Endothelial cell of hepatic sinusoid (primary cell): ENCODE data around the gene MLST8.

ENCODE experiments used
- in situ Hi-C: cut with HindIII; loops from 2 replicates; pipeline ENCODE4 v1.10.0; 2017; ENCODE audit warnings: low sequenced_read_pairs

MLST8 gene, protein sequence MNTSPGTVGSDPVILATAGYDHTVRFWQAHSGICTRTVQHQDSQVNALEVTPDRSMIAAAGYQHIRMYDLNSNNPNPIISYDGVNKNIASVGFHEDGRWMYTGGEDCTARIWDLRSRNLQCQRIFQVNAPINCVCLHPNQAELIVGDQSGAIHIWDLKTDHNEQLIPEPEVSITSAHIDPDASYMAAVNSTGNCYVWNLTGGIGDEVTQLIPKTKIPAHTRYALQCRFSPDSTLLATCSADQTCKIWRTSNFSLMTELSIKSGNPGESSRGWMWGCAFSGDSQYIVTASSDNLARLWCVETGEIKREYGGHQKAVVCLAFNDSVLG

DNA sequence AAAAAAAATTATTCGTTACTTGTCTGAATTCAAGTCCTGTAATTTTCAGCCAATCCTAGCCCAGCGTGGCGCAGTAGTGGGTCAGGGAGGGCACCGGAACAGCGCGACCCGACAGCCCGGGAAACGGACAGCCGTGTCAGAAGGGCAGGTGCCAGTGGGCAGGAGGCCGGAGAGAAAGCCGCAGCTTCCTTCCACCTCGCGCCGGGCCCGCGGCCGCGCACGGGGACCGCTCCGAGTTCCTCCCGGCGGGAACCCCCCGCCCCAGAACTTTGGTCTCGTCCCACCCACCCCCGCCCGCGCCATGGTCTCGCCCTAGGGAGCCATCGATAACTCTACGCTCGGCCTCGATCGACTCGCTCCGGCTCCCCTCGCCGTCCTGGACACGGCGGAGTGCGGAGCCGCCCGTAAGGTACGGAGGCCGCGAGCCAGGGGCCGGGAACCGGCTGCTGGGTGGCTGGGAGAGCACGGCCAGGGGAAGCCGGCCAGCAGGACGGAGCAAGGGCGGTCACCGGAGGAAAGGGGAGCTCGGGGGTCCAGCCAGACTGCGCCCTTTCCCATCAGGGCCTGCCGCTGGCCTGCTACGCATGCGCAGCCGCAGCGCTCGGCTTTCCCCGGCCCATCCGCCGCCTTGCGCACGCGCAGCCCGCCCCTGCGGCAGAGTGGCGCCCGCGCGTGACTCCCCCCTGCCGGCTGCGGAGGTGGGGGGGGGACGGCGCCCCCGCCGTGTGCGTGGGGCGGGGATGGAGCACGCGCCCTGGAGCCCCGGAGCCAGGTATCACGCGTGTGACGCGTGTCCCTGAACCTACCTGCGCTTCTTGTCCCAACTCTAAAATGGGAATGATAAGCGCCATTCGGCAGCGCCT, at the start of gene MLST8:
Gene MLST8, plus strand, starts transcription at position 351 of the 863 bp plus-strand sequence. CDS start 632 bp downstream, outside the sequence.
- in situ Hi-C loops = no loop called here

GRCh38 chr16:2155977-2156848, 49.0 kb upstream of the MLST8 start:
- in situ Hi-C loops = loop anchor here (25.0 kb wide), 2 partner anchors 281 to 294 kb away; partner anchors contain the start of genes CCNF and MEIOB

- in situ Hi-C loops = loop anchor here (25.0 kb wide), 2 partner anchors 280 to 295 kb away; partner anchors contain the start of genes CCNF and MEIOB
Observed at GRCh38 chr16:2156849-2157224, 48.4 kb upstream of the MLST8 start.

GRCh38 chr16:2157480-2158261, 47.6 kb upstream of the MLST8 start:
- in situ Hi-C loops = loop anchor here (25.0 kb wide), 2 partner anchors 280 to 295 kb away; partner anchors contain the start of genes CCNF and MEIOB

DNA sequence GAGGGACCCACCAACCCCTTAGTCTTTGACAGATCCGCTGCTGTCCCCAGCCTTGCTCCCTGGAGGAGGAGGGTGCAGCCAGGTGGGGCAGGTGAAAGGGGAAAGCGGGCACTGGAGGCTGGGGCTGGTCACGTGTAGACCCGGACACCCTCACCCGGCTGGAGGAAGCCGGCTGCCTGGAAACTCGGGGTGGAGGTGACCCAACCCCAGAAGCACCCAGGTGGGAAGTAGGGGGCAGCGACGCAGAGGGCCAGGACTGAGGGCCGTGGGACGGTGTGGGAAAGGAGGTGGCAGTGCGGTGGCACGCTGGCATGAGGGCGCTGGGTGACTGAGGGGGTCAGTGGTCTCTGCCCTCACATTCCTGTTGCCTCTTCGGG, 47.0 kb upstream of the MLST8 start:
- in situ Hi-C loops = loop anchor here (25.0 kb wide), 2 partner anchors 279 to 296 kb away; partner anchors contain the start of genes CCNF and MEIOB

DNA sequence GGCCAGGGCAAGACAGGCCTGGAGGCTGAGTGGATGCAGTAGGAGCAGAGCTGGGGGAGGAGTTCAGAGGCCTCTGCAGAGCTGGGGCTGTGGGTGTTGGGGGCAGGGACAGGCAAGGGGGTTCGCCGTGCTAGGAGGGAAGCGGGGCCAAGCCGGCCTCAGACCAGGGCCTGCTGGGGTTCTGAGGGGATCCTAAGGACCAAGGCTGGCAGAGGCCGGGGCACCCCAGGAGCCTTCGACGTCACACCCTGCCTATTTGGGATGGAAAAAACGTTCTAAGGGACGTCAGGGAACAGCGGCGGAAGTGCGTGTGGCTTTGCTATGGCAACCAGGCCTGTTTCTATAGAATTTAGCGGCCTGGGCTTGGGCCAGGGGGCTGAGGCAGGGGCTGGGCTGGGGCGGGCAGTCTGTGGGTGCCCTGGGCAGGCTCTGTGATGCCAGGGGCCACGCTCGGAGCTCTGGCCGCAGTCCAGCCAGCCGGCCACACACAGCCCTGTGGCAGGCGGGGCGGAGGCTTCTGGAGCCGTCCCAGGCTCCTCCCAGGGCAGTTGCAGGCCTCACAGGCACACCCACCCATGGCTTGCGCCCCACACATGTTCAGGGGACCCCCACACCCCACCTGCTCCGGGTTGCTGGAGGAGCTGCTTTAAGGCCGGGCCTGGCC, 45.9 kb upstream of the MLST8 start:
- in situ Hi-C loops = loop anchor here (25.0 kb wide), 2 partner anchors 278 to 297 kb away; partner anchors contain the start of genes CCNF and MEIOB

DNA sequence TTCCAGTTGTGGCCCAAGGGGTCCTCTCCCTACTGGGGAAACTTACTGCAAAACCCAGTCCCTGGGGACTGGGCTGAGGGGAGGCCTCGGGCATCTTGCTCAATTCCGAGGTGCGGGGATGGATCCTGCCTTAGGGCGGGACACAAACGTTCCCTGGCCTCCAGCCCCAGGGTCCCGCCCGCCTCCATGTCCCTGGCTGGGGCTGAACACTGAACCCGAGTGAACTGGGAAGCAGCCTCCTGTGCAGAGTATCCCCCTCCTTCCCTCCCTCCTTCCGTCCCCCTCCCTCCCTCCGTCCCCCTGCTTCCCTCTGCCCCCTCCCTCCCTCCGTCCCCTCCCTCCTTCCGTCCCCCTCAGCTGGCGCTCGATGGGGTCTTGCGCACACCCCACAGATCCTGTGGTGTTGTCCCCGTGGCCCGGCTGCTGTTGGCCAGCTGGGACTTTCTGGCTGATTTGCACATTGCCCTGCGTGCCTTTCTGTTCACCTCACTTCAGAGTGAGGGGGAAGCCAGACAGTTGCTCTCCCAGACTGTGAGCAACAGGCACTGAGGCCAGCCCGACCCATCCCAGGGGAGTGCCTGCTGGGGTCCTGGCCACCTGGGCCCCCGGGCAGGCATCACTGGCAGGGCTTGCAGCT, 44.2 kb upstream of the MLST8 start:
- in situ Hi-C loops = loop anchor here (10.0 to 25.0 kb wide), 4 partner anchors 206 to 344 kb away; partner anchors contain the start of genes CCNF, MEIOB, NDUFB10 and RPL3L

DNA sequence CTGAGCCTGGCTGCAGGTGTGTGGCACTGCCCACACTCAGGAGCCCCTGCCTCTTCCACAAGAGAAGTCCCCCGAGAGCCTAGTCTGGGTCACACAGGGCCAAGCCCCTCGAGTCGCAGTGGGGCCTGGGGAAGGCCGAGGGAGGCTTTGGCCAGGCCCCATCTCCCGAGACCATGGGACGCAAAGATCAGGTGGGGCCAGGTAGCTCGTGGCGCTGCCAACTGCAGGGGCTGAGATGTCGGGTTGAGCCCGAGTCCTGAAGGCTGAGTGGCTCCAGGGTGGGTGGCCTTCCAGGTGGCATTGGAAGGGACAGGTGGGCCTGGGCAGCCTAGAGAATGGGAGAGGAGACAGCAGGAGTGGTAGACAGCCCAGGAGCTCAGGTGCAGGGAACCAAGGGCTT, 43.3 kb upstream of the MLST8 start:
- in situ Hi-C loops = loop anchor here (10.0 to 25.0 kb wide), 4 partner anchors 207 to 343 kb away; partner anchors contain the start of genes CCNF, MEIOB, NDUFB10 and RPL3L

DNA sequence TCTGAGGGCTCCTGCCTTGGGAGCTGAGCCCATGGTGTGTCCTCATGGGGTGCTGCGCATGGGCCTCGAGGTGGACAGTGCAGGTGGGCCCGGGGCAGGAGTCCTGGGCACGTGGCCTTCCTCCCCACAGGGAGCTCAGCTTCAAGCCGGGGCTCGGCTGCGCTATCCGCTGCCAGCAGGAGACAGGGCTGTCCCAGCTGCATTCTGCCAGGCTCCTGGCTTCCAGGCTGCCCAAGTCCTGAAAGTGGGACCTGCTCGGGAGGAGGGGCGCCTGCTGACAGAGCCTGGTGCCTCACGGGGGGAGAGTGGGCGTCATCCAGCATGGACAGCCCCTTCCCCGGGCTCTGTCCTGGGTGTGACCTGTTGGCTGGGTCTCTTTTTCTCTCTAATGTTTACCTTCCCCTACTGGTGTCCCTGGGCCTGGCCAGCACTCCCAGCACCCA, 42.6 kb upstream of the MLST8 start:
- in situ Hi-C loops = loop anchor here (10.0 to 25.0 kb wide), 4 partner anchors 208 to 342 kb away; partner anchors contain the start of genes CCNF, MEIOB, NDUFB10 and RPL3L

DNA sequence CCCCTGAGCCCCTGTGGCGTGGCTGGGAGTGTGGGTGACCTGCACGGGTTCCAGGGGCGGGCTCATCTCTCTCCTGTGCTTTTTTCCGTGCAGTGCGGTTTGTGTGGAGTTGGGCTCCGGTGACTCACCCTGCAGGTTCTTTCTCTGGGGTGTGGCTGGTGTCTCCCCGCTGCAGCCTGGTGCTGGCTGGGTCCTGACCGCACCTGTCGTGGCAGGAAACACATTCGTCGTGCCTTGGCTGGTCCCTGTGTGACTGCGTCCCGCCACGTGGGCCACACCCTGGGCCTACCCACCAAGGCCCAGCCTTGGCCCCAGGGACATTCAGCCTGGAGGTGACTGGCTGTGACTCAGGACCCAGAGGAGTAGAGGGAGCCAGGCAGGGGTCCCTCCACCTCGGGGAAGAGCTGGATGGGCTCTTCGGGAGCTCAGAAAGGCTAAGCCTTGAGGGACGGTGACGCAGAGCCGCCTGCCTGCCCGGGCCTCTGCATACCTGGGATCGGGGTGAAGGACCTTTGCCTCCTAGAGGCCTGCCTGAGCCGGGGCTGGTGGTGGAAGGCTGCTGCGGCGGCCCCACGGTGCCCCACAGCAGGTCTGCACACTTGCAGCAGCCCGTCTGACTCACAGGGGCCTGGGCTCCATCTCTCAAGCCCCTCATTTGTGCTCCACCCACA, 41.9 kb upstream of the MLST8 start:
- in situ Hi-C loops = loop anchor here (10.0 to 25.0 kb wide), 4 partner anchors 209 to 341 kb away; partner anchors contain the start of genes CCNF, MEIOB, NDUFB10 and RPL3L

GRCh38 chr16:2165861-2166260, 39.4 kb upstream of the MLST8 start:
- in situ Hi-C loops = loop anchor here (5.0 to 25.0 kb wide), 6 partner anchors 89 to 339 kb away; partner anchors contain the start of genes CCNF, MEIOB, NDUFB10 and RPL3L

- in situ Hi-C loops = loop anchor here (5.0 to 25.0 kb wide), 6 partner anchors 89 to 338 kb away; partner anchors contain the start of genes CCNF, MEIOB, NDUFB10 and RPL3L
Observed at GRCh38 chr16:2166263-2167067, 38.8 kb upstream of the MLST8 start.

GRCh38 chr16:2167068-2167638, 38.1 kb upstream of the MLST8 start:
- in situ Hi-C loops = loop anchor here (5.0 to 25.0 kb wide), 6 partner anchors 90 to 338 kb away; partner anchors contain the start of genes CCNF, MEIOB, NDUFB10 and RPL3L

GRCh38 chr16:2170080-2170479, 35.2 kb upstream of the MLST8 start:
- in situ Hi-C loops = loop anchor here (25.0 kb wide), 2 partner anchors 267 to 308 kb away; partner anchors contain the start of genes CCNF and MEIOB

DNA sequence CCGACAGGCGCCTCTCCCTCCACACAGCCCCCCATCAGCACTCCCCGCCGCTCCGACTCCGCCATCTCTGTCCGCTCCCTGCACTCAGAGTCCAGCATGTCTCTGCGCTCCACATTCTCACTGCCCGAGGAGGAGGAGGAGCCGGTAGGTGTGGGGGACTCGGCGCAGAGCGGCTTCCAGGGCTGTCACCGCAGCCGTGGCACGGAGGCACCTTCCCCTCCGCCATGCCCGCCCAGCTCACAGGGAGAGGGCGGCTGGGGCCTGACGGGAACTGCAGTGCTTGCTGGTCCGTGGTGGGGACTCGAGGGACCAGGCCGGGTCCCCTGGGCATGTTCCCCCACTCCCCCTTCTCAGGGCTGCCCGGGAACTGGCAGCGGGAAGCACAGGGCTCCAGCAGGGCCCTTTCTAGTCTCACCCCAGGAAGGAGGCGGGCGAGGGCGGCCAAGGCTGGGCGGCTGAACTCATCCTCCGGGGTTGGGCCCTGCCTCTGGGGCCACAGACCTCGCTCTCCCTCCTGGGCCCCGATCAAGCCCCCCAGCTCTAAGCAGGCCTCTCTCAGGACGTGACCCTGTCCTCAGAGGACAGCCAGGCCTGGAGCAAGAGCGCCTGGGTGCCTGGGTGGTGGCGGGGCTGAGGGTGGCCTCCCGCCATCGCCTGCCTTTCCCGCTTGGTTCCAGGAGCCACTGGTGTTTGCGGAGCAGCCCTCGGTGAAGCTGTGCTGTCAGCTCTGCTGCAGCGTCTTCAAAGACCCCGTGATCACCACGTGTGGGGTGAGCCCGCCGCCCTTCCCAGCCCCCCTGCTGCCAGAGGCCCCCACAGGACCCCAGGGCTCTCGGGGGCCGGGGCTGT, 34.4 kb upstream of the MLST8 start:
- in situ Hi-C loops = loop anchor here (25.0 kb wide), 2 partner anchors 266 to 309 kb away; partner anchors contain the start of genes CCNF and MEIOB
